VCaP (cell line): ENCODE results near the gene MSANTD4.
"Not testable (repeated sequence)": the region's sequence is repeated elsewhere in the genome, so short reads cannot be mapped to it uniquely, and the experiment has no call there.

Experiments used
- H3K27ac ChIP-seq: fragments of 450-650 bp; 2 replicates; pipeline ENCODE4 v1.5.1; 2017
- TF ChIP-seq, protein P1 (sequence below): fragments of 450-650 bp; conservative IDR thresholded peaks from 2 replicates; pipeline ENCODE4 v1.5.1; 2017; ENCODE audit warnings: mild to moderate bottlenecking, moderate library complexity

Gene MSANTD4

GRCh38 chr11:106021967-106022794 is at the start of gene MSANTD4:
Gene MSANTD4, minus strand, starts transcription at chr11:106022240. Its CDS starts 11,323 bp downstream, at chr11:106010917.
- H3K27ac ChIP-seq: peak within 1 kb of the TSS; percentile 37; the same call in 1 of the 2 replicates
- TF ChIP-seq, protein P1, sequence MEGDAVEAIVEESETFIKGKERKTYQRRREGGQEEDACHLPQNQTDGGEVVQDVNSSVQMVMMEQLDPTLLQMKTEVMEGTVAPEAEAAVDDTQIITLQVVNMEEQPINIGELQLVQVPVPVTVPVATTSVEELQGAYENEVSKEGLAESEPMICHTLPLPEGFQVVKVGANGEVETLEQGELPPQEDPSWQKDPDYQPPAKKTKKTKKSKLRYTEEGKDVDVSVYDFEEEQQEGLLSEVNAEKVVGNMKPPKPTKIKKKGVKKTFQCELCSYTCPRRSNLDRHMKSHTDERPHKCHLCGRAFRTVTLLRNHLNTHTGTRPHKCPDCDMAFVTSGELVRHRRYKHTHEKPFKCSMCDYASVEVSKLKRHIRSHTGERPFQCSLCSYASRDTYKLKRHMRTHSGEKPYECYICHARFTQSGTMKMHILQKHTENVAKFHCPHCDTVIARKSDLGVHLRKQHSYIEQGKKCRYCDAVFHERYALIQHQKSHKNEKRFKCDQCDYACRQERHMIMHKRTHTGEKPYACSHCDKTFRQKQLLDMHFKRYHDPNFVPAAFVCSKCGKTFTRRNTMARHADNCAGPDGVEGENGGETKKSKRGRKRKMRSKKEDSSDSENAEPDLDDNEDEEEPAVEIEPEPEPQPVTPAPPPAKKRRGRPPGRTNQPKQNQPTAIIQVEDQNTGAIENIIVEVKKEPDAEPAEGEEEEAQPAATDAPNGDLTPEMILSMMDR: no peak

DNA sequence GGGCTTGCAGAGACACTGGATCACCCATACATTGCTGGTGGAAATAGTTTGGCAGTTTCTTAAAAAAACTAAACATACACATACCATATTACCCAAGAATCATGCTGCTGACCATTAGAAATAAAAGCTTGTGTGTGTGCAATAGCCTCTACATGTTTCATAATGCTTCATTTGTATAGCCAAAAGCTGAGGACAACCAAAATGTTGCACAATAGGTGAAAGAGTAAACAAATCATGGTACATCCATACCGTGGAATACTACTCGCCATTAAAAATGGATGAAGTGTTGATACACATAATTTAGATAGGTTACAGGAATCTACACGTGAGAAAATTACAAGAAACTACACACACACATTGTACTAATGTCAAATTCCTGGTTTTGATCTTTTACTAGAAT is 48.6 kb upstream of the MSANTD4 start:
- no peak overlapping the region for H3K27ac ChIP-seq
- TF ChIP-seq, protein P1: no peak

- TF ChIP-seq, protein P1: no peak
- no peak overlapping the region for H3K27ac ChIP-seq
These were observed 41.0 kb upstream of the MSANTD4 start for GRCh38 chr11:106063009-106063408.

DNA sequence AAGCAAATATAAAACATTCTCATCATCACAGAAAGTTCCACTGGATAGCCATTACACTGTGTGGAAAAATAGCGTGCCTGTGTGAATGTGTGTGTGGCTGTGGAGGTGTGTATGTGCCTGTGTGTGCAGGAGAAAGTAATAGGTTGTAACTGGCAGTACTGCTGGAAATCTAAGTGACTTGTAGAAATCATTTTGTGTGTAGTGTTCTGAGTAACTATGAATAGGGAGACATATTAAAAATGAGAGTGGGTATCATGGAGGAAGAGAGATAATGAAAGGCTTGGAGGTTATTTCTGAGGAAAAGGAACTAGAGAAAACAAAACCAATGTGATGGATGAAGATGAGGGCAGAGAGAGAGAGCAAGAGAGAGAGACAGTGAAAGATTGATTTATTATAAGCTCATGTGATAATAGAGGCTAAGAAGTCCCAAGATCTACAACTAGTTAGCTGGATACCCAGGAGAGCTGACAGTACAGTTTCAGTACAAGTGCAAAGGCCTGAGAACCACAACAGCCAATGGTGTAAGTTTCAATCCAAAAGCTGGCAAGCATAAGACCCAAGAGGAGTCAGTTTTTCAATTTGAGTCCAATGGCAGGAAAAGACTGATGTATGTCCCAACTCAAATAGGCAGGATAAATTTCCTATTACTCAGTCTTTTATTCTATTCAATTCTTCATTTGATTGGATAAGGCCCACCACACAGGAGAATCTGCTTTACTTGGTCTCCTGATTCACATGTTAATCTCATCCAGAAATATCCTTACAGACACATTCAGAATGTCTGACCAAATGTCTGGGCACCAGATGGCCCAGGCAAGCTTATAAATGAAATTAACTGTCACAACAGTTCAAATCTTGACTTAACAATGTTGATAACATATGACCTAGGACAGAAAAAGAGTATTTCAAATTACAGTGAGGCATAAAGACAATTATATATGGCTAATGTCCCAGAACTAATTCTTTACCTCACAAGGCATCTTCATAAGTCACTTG is 40.2 kb upstream of the MSANTD4 start:
- TF ChIP-seq, protein P1: no peak
- no peak overlapping the region for H3K27ac ChIP-seq

- TF ChIP-seq, protein P1: no peak
- no peak overlapping the region for H3K27ac ChIP-seq
These were observed 39.3 kb upstream of the MSANTD4 start for GRCh38 chr11:106061249-106061784.

- no peak overlapping the region for H3K27ac ChIP-seq
- TF ChIP-seq, protein P1: no peak
These were observed 37.6 kb upstream of the MSANTD4 start for GRCh38 chr11:106059617-106060016.

DNA sequence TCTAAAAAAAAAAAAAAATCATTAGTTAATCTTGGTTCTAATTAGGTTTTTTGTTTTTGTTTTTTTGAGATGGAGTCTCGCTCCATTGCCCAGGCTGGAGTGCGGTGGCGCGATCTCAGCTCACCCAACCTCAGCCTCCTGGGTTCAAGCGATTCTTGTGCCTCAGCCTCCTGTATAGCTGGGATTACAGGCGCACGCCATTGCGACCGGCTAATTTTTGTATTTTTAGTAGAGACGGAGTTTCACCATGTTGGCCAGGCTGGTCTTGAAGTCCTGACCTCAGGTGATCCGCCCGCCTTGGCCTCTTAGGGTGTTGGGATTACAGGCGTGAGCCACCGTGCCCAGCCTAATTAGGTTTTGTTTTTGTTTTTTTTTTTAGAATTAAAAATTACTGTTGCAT is 36.3 kb upstream of the MSANTD4 start:
- not testable (repeated sequence) for H3K27ac ChIP-seq
